ENCODE measurements around the gene MEIS2. TPM values are rescaled to one million over a fixed set of nuclear protein-coding genes. Genes with fewer than 3 reads are reported as not detected.

The MEIS2 gene
- total and polyA plus RNA-seq, 2 donors (not counting 3 experiments of a cell fraction or from before 2014, with no cell fraction given) = 22.5 to 26.2 TPM

DNA sequence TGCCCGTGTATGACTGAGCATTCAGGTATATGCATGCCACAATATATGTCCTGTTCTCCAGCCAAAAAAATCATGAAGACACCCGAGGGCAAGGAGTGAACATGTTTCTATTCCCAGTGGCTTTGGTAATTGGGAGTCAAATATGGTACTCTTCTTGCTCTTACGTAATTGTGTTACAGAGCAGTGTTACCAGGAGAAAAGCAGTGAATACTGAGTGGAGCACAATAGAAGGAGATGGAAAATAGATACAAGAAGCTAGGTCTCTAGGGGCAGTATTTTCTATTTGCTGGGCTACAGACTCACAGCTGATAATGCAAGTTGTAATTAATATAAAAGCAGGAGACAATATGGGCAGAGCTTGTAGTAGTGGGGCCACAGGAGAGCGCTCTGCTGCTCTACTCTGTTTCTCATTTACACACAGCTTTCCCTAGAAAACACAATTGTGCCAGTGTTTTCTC is 13.2 kb downstream of the MEIS2 start:
- dilution Hi-C loops (cut with MboI; ENCODE audit: extremely low pct_ligation_motif_present, low sequenced_read_pairs) = no loop called here
- no peaks in the 10 kb centered on the region for H3K9me3 ChIP-seq (replicated peaks; ENCODE audit: control insufficient read depth, insufficient read depth, low read length)
- H3K9me1 ChIP-seq (replicated peaks; ENCODE audit: control insufficient read depth, extremely low read depth, insufficient read depth, low read length) = no peaks in the 10 kb centered on the region
- no peaks in the 10 kb centered on the region for H3K27me3 ChIP-seq (ENCODE audit: control insufficient read depth in 2 of 2, insufficient read depth in 2 of 2, low read length in 2 of 2)
- peaks cover 0 to 7% of the 10 kb centered on the region in 2 experiments for H3K36me3 ChIP-seq (ENCODE audit: control insufficient read depth in 2 of 2, extremely low read depth in 1 of 2, insufficient read depth in 2 of 2, low read length in 2 of 2)
- TF ChIP-seq POLR2A (IDR thresholded peaks at IDR 0.05; ENCODE audit: low read depth, low read length) = no peak
- TF ChIP-seq JUN (IDR thresholded peaks at IDR 0.05; ENCODE audit: borderline replicate concordance, insufficient read depth, insufficient read length, low read depth) = no peak
- TF ChIP-seq EZH2 (IDR thresholded peaks at IDR 0.05; ENCODE audit: borderline replicate concordance, low read depth, low read length, severe bottlenecking) = no peak
- TF ChIP-seq GATA2 (IDR thresholded peaks at IDR 0.05; ENCODE audit: insufficient read depth, insufficient read length, low read depth, low read length) = no peak
- TF ChIP-seq, protein P1, sequence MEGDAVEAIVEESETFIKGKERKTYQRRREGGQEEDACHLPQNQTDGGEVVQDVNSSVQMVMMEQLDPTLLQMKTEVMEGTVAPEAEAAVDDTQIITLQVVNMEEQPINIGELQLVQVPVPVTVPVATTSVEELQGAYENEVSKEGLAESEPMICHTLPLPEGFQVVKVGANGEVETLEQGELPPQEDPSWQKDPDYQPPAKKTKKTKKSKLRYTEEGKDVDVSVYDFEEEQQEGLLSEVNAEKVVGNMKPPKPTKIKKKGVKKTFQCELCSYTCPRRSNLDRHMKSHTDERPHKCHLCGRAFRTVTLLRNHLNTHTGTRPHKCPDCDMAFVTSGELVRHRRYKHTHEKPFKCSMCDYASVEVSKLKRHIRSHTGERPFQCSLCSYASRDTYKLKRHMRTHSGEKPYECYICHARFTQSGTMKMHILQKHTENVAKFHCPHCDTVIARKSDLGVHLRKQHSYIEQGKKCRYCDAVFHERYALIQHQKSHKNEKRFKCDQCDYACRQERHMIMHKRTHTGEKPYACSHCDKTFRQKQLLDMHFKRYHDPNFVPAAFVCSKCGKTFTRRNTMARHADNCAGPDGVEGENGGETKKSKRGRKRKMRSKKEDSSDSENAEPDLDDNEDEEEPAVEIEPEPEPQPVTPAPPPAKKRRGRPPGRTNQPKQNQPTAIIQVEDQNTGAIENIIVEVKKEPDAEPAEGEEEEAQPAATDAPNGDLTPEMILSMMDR (IDR thresholded peaks at IDR 0.05; ENCODE audit: extremely low read depth in 1 of 2, insufficient read depth in 1 of 2, low read depth in 1 of 2, low read length in 2 of 2) = no peak
- TF ChIP-seq FOS (IDR thresholded peaks at IDR 0.05; ENCODE audit: borderline replicate concordance, insufficient read depth, low read length) = no peak
- TF ChIP-seq POLR2AphosphoS5 (IDR thresholded peaks at IDR 0.05; ENCODE audit: insufficient read depth, low read depth, low read length) = no peak
- TF ChIP-seq, protein P2, sequence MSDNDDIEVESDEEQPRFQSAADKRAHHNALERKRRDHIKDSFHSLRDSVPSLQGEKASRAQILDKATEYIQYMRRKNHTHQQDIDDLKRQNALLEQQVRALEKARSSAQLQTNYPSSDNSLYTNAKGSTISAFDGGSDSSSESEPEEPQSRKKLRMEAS (IDR thresholded peaks at IDR 0.05; ENCODE audit: insufficient read depth, insufficient read length) = no peak
- no peak for TF ChIP-seq MYC (IDR thresholded peaks at IDR 0.05; ENCODE audit: low read depth, low read length)
- H3K79me2 ChIP-seq (ENCODE audit: control insufficient read depth, insufficient read depth, low read length) = no peaks in the 10 kb centered on the region
- FAIRE-seq = no peak
- intact Hi-C loops (cut with micrococcal nuclease) = no loop called here
- ChIA-PET CTCF (interaction anchor here (1.0 to 1.9 kb wide), 2 partner anchors 8 to 12 kb away, joined by 3 to 6 read pairs; no protein-coding TSS in a partner anchor), POLR2A (no interaction called here)
- no peak overlapping the region for H3K9ac ChIP-seq (replicated peaks; ENCODE audit: extremely low read depth, insufficient read depth, low read length)
- no peak overlapping the region for H3K4me2 ChIP-seq (ENCODE audit: insufficient read depth, low read length)
- no peak overlapping the region for H3K27ac ChIP-seq (ENCODE audit: insufficient read depth, low read depth, low read length)
- peaks cover 13% of the 10 kb centered on the region for H3K4me1 ChIP-seq (ENCODE audit: control insufficient read depth, extremely low read depth, insufficient read depth, low read length)
- no peak overlapping the region for H2AFZ ChIP-seq (ENCODE audit: low read depth, low read length)
- no TSS peak for BruUV-seq (replicated peaks)
- peak; percentile 18 for DNase-seq (ENCODE audit: low read depth, low spot score)
- H4K20me1 ChIP-seq (replicated peaks; ENCODE audit: control insufficient read depth, extremely low read depth, insufficient read depth, low read length) = no peaks in the 10 kb centered on the region
- H3K4me3 ChIP-seq (replicated peaks in 1 of 3; ENCODE audit: insufficient read depth in 1 of 3, low read depth in 1 of 3, low read length in 3 of 3) = no peak overlapping the region
